AG04450 (cell line): ENCODE measurements around the gene KCNF1. TPM values are rescaled to one million over a fixed set of nuclear protein-coding genes. Genes with fewer than 3 reads are reported as not detected.

Experiments
- CTCF ChIA-PET: fragments of 300-600, 350-600 bp; formaldehyde crosslinking; extraction: SDS; loops from one replicate; lab custom pipeline; 2022; ENCODE audit warnings: antibody characterized with exemption, inconsistent platforms; lab: Charles Lee
- POLR2A ChIA-PET: fragments of 350-600 bp; formaldehyde crosslinking; extraction: SDS; loops from one replicate; lab custom pipeline; 2021; ENCODE audit warnings: antibody characterized with exemption, inconsistent platforms; lab: Yijun Ruan, JAX
- DNase-seq: peaks from one replicate; pipeline ENCODE4 v3.0.0-alpha.2; 2011; ENCODE audit warnings: low read depth, low spot score
- H3K27ac ChIP-seq: one replicate; pipeline ENCODE4 v1.5.1; 2012; ENCODE audit warnings: low read depth, low read length, control low read depth
- H3K27me3 ChIP-seq: one replicate; pipeline ENCODE4 v1.6.0; 2012; ENCODE audit warnings: low read length; ENCODE audit not compliant: control insufficient read depth, insufficient read depth
- H3K4me3 ChIP-seq: 2 replicates; pipeline ENCODE4 v1.5.1; 2011; ENCODE audit warnings: mild to moderate bottlenecking, low read depth, low read length, control low read depth
- H3K9me3 ChIP-seq: 2 replicates; pipeline ENCODE4 v1.5.1; 2012; ENCODE audit warnings: low read length; ENCODE audit not compliant: control insufficient read depth, insufficient read depth
- polyA plus RNA-seq: library from polyadenylated mRNA; depleted of rRNA; stranded (reverse); fragments of >200 nt; gene quantifications from 2 replicates; pipeline ENCODE4 v1.2.3, GENCODE V29; 2011
- TF ChIP-seq, protein P1 (sequence below): IDR thresholded peaks from 2 replicates; pipeline ENCODE4 v1.5.1; 2011; ENCODE audit warnings: low read depth, low read length, control low read depth, inconsistent platforms

Gene KCNF1
- polyA plus RNA-seq, 1 experiment = 1.0 TPM

DNA sequence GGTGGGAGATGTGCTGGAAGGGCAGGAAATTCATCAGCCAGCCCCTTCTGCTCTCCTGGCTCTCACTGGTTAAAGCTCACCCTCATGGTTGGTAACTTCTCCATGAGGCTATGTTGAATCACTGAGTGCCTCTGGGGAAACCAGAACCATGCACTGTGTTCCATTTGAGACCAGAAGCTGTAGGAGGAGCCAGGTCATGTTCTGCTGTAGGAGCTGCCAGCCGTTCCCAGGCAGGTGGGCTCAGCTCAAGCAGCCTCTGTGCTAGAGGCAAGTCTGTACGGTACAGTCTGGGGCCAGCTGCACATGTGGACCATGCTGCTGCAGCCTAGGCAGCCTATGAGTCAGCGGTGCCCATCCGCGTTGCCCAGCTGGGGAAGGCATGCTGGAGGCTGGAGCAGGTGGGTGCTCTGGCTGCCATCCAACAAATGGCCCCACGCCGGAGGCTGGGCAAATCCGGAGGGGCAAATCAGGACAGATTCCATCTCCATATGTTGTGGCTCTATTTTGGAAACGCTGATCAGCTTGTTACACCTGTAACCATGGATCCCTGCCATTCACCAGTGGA is 22.0 kb upstream of the KCNF1 start:
- CTCF ChIA-PET = interaction anchor here (0.5 kb wide), 1 partner anchor 58 kb away, joined by 7 read pairs; no protein-coding TSS in a partner anchor
- DNase-seq = no peak
- Histone ChIP-seq H3K27me3 (peaks cover 33% of the 10 kb centered on the region), H3K27ac (no peak overlapping the region), H3K4me3 (no peak overlapping the region), H3K9me3 (no peaks in the 10 kb centered on the region)
- POLR2A ChIA-PET = no interaction called here
- TF ChIP-seq, protein P1, sequence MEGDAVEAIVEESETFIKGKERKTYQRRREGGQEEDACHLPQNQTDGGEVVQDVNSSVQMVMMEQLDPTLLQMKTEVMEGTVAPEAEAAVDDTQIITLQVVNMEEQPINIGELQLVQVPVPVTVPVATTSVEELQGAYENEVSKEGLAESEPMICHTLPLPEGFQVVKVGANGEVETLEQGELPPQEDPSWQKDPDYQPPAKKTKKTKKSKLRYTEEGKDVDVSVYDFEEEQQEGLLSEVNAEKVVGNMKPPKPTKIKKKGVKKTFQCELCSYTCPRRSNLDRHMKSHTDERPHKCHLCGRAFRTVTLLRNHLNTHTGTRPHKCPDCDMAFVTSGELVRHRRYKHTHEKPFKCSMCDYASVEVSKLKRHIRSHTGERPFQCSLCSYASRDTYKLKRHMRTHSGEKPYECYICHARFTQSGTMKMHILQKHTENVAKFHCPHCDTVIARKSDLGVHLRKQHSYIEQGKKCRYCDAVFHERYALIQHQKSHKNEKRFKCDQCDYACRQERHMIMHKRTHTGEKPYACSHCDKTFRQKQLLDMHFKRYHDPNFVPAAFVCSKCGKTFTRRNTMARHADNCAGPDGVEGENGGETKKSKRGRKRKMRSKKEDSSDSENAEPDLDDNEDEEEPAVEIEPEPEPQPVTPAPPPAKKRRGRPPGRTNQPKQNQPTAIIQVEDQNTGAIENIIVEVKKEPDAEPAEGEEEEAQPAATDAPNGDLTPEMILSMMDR = no peak

- CTCF ChIA-PET = interaction anchor here (1.2 kb wide), 1 partner anchor 58 kb away, joined by 3 read pairs; no protein-coding TSS in a partner anchor
- H3K4me3 ChIP-seq = no peak overlapping the region
- H3K27ac ChIP-seq = no peak overlapping the region
- peaks cover 39% of the 10 kb centered on the region for H3K27me3 ChIP-seq
- POLR2A ChIA-PET = no interaction called here
- H3K9me3 ChIP-seq = no peaks in the 10 kb centered on the region
- no peak for DNase-seq
- TF ChIP-seq, protein P1 = no peak
Observed at GRCh38 chr2:10890706-10891270, 20.9 kb upstream of the KCNF1 start.

GRCh38 chr2:10891390-10891789 is 20.3 kb upstream of the KCNF1 start:
- Histone ChIP-seq H3K4me3 (no peak overlapping the region), H3K9me3 (no peaks in the 10 kb centered on the region), H3K27me3 (peaks cover 39% of the 10 kb centered on the region), H3K27ac (no peak overlapping the region)
- CTCF ChIA-PET = interaction anchor here (1.2 kb wide), 1 partner anchor 59 kb away, joined by 3 read pairs; no protein-coding TSS in a partner anchor
- POLR2A ChIA-PET = no interaction called here
- no peak for DNase-seq
- TF ChIP-seq, protein P1 = no peak

GRCh38 chr2:10891848-10892247 is 19.9 kb upstream of the KCNF1 start:
- Histone ChIP-seq H3K27ac (no peak overlapping the region), H3K27me3 (peaks cover 36% of the 10 kb centered on the region), H3K4me3 (no peak overlapping the region), H3K9me3 (no peaks in the 10 kb centered on the region)
- ChIA-PET POLR2A (no interaction called here), CTCF (interaction anchor here (1.2 kb wide), 1 partner anchor 59 kb away, joined by 3 read pairs; no protein-coding TSS in a partner anchor)
- DNase-seq = no peak
- TF ChIP-seq, protein P1 = no peak

GRCh38 chr2:10892316-10892715 is 19.4 kb upstream of the KCNF1 start:
- H3K9me3 ChIP-seq = no peaks in the 10 kb centered on the region
- no peak overlapping the region for H3K27ac ChIP-seq
- no peak for DNase-seq
- H3K4me3 ChIP-seq = no peak overlapping the region
- TF ChIP-seq, protein P1 = no peak
- peaks cover 32% of the 10 kb centered on the region for H3K27me3 ChIP-seq
- ChIA-PET CTCF (interaction anchor here (1.2 kb wide), 1 partner anchor 60 kb away, joined by 3 read pairs; no protein-coding TSS in a partner anchor), POLR2A (no interaction called here)
